ENCODE measurements around the gene MBLAC1.
A peak's percentile ranks its signal among the peaks of the same experiment; 100 is the strongest.

MBLAC1 gene

GRCh38 chr7:100098913-100099312 is 27.9 kb upstream of the MBLAC1 start:
- DNase-seq = no peak

GRCh38 chr7:100099452-100099851 is 27.3 kb upstream of the MBLAC1 start:
- DNase-seq = no peak

- peak; percentile 96 for DNase-seq
These were observed 26.2 kb upstream of the MBLAC1 start for GRCh38 chr7:100100420-100101015.

GRCh38 chr7:100101016-100101862 is 25.5 kb upstream of the MBLAC1 start, which contains the start of the genes AP4M1 and MCM7:
Gene AP4M1, plus strand, starts transcription at chr7:100101643. Its CDS starts 72 bp downstream, at chr7:100101715.
Gene MCM7, minus strand, starts transcription at chr7:100101397. Its CDS starts 103 bp downstream, at chr7:100101294.
- peak; percentile 99 for DNase-seq

GRCh38 chr7:100102950-100103840 is 23.6 kb upstream of the MBLAC1 start:
- DNase-seq = no peak

GRCh38 chr7:100105534-100105933 is 21.2 kb upstream of the MBLAC1 start:
- no peak for DNase-seq

- no peak for DNase-seq
These were observed 20.1 kb upstream of the MBLAC1 start for GRCh38 chr7:100106633-100107032.

- no peak for DNase-seq
These were observed 19.5 kb upstream of the MBLAC1 start for GRCh38 chr7:100107125-100107737.

GRCh38 chr7:100107890-100108289 is 18.9 kb upstream of the MBLAC1 start:
- no peak for DNase-seq

GRCh38 chr7:100109521-100110163 is 17.1 kb upstream of the MBLAC1 start:
- DNase-seq = no peak

GRCh38 chr7:100111156-100111555 is 15.6 kb upstream of the MBLAC1 start:
- DNase-seq = no peak

- DNase-seq = no peak
These were observed 14.9 kb upstream of the MBLAC1 start for GRCh38 chr7:100111914-100112313.

- no peak for DNase-seq
These were observed 11.7 kb upstream of the MBLAC1 start for GRCh38 chr7:100115026-100115425.

GRCh38 chr7:100118388-100119071 is 8.2 kb upstream of the MBLAC1 start:
- DNase-seq = no peak

- peak; percentile 96 for DNase-seq
These were observed 7.4 kb upstream of the MBLAC1 start, which contains the start of the genes CNPY4 and TAF6 for GRCh38 chr7:100119072-100119969. Gene CNPY4, plus strand, starts transcription at chr7:100119634. Its CDS starts 111 bp downstream, at chr7:100119745. Gene TAF6, minus strand, starts transcription at chr7:100119358. Its CDS starts 5,149 bp downstream, at chr7:100114209.

- DNase-seq = peak; percentile 83
These were observed 6.6 kb upstream of the MBLAC1 start for GRCh38 chr7:100119970-100120732.

- DNase-seq = no peak
These were observed 6.1 kb upstream of the MBLAC1 start for GRCh38 chr7:100120733-100121036.

GRCh38 chr7:100122067-100122466 is 4.7 kb upstream of the MBLAC1 start:
- DNase-seq = no peak

- no peak for DNase-seq
These were observed 4.2 kb upstream of the MBLAC1 start for GRCh38 chr7:100122568-100122967.

Data from left hindlimb (tissue), 1 donor.